ENCODE data around the gene C1QTNF4.
A peak's percentile ranks its signal among the peaks of the same experiment; 100 is the strongest.
"Not testable (repeated sequence)": the region's sequence is repeated elsewhere in the genome, so short reads cannot be mapped to it uniquely, and the experiment has no call there.

C1QTNF4 gene

DNA sequence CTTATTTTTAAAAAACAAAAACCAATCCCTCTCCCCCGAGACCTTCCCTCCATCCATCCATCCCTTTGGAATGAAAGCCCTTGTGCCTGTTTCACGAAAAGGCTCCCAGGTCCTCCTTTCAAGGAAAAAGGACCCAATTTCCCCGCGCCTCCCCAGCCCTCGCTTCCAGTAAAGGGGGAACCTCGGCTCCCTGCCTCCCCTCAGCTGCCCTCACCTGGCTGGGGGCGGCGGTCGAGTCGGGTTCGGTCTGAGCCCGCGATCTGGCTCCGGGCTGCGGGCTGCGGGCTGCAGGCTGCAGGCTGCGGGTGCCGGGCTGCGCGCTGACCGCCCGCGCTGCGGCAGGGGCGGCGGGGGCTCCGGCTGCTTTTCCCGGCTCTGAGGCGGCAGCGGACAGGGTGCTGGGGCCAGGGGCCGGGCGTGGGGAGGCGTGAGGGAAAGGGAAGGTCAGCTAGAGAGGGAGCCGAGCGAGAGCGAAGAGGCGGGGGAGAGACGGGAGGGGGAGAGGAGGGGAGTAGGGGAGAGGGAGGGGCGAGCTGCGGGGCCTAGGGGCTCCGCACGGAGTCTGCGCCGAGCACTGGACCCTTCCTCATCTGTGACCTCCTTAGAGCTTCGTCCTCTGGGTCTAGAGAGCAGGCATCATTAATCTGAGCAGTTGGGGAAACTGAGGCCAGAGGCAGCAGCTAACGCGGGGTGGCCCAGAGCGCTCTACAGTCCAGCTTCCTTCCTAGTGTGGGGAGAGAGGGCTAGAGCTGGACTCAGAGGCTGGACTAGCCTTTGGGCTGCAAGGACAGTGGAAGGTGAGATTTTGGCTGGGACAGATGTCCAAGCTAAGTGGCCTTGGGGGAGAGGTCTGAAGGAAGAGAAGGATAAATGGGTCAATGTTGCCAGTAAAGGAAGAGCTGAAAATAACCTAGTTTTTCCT, at the start of gene C1QTNF4:
C1QTNF4 (minus strand) TSS at position 478 of the 922 bp plus-strand sequence. CDS start 3,601 bp downstream, outside the sequence.
- no peak for DNase-seq

DNA sequence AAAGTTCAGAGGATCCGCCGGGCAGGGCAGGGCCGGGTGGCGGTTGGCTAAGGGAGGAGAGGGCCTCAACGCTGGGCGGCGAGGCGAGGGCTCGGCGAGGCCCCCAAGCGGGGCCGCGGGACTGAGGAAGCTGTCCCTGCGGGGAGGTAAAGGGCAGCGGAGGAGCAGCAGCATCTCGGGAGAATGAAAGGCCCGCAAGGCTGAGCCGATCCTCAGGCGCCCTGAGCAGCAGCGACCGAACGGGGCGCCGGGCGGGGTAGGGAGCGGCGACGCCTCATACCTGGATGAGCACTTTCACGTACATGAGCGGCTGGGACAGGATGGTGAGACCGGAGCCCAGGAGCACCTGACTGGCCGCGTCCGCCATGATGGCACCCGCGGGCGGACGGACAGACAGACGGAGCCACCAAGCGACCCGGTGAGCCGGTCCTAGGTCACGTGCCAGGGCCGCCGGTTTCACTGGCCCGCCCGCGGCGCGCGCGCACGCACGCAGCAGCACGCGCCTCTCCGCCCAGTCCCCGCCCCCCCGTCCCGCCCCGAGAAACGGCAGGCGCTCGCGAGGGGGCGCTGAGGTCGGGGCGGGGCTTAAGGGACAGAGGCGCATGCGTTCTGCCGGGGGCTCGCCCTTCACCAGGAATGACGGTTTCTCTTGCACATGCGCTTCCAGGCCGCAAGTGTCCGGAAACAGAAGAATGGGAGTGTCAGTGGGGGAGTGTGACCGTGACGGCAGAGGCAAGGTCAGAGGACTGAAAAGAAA, 48.1 kb upstream of the C1QTNF4 start, which contains the start of gene MTCH2:
MTCH2 (minus strand) TSS at position 461 of the 757 bp plus-strand sequence; CDS start at position 367, 94 bp downstream.
- peak; percentile 96 for DNase-seq

DNA sequence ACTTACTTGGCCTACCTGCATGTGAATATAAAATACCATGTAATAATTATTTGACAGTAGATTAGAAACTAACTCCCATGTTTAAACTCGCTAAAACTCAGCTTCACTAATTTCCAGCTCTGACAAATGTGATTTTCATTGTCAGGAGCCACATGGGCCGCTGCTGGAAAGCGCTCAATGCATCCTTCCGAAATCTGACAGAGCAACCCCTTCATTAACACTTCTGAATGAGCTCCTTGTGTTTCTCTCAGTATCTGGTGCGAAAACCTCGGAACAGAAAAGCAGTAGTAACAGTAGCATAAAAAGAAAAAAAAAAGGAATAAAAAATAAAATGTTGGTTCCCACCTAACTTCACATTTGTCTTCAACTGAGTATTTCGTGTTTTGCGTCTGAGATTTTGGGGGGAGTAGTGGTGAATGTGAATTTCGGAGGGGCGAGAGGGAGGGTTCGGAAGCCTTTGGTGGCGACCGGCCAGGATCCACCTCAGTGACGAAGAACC, 47.4 kb upstream of the C1QTNF4 start:
- no peak for DNase-seq

DNA sequence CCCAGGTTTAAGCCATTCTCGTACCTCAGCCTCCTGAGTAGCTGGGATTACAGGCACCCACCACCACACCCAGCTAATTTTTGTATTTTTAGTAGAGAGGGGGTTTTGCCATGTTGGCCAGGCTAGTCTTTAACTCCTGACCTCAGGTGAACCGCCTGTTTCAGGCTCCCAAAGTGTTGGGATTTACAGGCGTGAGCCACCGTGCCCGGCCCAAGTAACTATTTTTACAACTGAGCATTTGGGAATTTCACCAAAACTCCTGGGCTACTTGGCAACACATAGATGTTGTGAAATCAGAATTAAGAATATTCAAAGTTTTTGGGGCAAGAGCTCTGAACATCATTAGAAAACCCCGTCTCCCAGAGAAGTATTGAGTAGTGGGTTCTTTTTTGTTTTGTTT, 46.3 kb upstream of the C1QTNF4 start:
- not testable (repeated sequence) for DNase-seq

DNA sequence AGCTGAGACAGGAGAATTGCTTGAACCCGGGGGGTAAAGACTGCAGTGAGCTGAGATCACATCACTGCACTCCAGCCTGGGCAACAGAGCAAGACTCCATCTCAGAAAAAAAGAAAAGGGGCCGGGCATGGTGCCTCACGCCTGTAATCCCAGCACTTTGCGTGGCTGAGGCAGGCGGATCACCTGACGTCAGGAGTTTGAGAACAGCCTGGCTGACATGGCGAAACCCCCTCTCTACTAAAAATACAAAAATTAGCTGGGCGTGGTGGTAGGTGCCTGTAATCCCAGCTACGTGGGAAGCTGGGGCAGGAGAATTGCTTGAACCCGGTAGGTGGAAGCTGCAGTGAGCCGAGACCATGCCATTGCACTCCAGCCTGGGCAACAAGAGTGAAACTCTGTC, 42.1 kb upstream of the C1QTNF4 start:
- DNase-seq: not testable (repeated sequence)

DNA sequence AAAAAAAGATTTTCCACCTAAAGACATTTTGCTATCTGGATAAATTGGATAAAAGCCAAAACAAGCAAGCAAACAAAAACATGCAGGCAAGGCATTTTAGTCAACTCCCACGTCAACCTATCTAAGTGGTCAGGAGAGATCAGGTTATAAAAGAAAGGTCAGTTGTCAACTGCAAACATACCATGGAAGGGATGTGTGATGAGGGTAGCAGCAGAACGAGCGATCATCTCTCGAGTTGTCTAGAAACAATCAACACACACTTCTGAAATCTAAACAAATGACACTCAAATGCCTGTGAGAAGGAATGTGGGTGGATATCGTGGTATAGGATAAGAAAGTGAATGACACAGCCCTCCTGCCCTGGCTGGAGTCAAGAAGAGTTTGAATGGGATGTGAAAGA, 37.3 kb upstream of the C1QTNF4 start:
- DNase-seq: no peak

DNA sequence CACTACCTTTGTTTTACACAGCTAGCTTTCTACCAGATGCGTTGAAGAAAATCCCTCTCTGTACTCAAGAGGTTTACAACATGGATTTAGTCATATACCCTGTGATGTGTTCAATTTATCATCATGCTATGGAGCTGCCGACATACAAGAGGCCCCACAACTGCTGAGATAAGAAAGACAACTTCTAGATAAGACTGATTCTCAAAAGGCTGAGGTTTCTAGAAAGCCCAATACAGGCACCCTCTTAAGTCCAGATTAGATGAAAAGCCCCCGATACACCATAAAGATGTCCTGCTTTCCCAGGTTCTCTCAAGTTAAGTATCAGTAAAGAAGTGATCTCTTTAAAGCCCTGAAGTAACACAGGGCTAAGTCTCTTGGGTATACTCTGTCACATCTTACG, 33.8 kb upstream of the C1QTNF4 start:
- DNase-seq: no peak

DNA sequence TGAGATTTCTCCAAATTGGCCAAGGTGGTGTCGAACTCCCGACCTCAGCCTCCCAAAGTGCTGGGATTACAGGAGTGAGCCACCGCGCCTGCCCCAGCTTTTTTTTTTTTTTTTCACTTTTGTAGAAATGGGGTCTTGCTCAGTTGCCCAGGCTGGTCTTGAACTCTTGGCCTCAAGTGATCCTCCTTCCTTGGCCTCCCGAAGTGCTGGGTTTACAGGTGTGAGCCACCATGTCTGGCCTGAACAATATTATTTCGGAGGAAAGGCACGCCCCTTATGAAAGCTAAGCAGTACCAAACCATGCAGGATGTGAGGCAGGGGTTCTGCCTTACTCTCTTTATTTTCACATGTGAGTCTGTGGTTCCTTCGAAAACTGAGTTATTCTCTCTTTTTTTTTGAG, 32.0 kb upstream of the C1QTNF4 start:
- DNase-seq: no peak

DNA sequence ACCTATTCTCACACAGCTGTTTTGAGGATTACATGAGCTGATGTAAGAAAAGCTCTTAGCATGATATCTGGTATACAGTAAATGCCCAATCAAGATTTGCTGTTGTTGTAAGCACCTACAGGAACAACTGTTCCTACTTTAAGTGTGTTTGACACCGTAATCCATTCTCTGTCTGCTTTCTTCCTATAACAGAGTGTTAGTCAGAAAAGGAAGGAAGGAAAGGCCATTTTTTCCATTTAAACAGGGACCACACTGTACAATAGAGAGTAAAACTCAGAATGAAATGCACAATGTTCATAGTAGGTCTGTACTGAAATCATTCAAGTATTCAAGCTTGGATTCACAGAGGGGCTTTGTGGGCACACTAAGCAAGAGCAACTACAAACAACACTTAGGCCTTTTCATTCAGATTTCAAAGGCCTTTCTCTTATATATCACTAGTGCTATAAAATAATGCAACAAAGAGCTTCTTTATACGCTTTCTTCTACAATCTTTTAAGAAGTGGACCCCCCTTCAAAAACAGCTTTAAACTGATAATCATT, 26.7 kb upstream of the C1QTNF4 start:
- no peak for DNase-seq

DNA sequence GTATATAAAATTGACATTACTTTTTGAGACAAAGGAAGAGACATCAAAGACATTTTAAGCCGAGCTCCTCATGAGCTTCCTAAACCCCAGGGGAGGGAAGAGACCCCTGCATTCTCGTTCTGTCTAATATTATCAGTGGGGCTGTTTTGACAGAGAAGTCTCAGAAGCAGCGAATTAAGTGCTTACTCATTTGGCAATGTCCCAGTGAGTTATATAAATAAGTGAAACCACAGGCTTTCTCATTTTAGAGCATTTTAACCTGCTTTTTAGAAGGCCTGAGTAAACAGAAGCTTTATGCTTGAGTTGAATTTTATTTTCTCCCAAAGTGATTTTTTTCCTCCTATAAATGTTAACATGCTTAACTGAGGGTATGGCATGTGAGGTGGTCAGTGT, 23.2 kb upstream of the C1QTNF4 start:
- DNase-seq: no peak

DNA sequence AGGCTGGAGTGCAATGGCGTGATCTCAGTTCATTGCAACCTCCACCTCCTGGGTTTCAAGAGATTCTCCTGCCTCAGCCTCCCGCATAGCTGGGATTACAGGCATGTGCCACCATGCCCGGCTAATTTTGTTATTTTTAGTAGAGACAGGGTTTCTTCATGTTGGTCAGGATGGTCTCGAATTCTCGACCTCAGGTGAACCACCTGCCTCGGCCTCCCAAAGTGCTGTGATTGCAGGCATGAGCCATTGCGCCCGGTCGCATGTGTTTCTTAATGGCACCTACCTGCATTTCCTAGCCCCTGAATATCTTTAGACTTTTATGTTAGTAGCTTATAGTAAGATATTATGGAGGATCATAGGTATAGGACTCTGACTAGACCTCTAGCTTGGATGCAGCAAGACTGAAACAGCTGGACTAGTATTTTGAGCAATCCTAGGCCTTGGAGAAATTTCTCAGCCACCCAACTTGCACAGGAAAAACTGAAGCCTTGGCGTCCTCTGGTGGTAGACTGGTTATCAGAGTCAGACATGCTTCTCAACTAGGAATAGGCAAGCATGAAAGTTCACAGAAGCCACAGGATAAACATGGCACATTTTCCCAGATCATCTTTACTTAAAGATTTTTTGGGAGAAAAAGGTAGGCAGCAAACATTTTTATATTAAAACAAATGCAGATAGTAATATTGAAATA, 22.7 kb upstream of the C1QTNF4 start:
- DNase-seq: no peak

DNA sequence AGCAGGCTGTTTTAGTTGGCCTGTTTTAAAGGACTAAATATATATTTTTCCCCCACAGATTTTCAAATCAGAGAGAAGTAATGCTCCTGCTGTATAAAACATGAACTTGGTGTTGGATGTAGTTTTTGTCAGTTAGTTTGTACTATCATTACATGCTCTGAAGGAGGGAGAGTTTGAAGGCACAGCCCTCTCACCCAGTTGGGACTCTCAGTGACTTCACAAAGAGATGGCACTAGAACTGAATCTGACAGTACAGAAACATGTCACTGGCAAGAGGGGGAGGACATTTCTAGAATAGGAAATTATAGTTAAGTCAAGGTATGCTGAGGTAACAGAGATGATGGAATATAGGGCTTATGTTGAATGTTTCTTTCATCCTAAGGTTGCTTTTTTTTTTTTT, 21.0 kb upstream of the C1QTNF4 start:
- DNase-seq: no peak

DNA sequence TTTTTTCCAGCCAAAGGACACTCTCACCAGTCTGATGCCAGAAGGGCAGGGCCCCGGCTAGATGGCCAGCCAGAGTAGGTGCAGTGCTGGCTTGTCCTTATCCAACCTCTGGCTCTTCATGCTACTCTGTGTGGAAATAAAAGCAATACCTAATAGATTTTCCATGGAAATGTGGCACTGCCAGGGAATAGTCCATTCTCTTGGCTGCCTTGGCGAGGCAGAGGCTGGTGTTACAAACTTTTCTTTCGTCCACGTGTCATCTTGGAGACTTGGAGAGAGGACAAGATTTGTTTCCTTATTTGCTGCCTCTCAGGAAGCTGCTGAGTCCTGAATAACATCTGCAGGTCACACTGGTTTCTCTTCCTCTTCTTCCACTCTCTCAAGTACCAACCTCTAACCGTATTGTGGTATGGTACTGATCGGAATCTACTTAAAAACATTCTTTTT, 17.2 kb upstream of the C1QTNF4 start:
- no peak for DNase-seq

DNA sequence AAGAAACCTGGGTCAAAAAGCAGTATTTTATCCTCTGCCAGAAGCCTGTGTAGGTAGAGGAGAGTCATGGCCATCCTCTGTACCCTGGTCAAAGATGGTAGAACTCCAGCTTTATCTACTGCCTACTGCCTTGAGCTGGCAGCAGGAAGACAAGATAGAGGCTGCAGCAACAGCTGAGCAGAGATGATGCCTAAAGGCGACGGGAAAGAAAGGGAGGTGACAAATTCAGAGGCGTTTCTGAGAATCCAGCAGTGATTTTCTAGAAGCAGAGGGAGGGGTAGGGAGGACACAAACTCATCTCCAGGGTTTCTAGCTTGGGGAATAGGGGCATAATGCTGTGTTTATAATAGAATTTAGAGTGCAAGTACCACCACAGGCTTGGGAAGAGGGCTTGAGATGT, 15.5 kb upstream of the C1QTNF4 start:
- DNase-seq: no peak

DNA sequence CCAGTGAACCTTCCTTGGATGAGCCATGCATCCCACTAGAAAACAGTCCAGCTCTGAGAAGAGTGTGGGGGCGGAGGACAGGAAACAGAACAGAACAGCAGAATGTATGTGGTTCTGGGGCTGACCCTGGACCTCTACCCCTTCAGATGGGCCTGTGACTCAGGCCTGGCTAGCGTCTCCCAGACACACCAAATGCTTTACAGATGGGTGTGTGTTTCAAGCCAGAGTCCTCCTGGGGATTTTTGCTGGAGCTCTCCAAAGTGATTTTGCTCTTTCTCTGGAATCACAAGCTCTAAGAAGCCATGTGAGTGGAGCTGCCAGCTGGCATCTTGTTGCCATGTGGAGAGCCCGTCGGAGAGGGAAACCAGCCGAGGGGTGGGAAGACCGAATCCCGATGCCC, 13.2 kb upstream of the C1QTNF4 start:
- DNase-seq: no peak

DNA sequence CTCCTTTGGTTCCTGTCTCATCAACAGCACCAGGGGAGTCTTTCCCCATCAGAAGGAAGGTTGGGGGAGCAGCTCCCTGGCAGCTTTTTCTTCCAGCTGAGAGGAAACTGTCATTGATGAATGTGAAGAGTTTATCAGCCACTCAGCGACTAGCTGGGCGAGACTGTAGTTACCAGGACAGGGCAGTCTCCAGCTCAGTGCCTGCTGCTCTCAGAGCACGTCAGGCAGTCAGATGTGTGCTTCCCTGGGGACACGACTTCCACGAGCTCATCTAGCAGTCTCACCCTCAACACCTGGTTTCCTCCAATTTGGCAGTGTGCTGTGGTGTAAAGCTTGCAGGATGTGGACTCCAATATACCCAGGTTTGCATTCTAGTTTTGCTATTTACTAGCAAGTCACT, 12.5 kb upstream of the C1QTNF4 start:
- no peak for DNase-seq

DNA sequence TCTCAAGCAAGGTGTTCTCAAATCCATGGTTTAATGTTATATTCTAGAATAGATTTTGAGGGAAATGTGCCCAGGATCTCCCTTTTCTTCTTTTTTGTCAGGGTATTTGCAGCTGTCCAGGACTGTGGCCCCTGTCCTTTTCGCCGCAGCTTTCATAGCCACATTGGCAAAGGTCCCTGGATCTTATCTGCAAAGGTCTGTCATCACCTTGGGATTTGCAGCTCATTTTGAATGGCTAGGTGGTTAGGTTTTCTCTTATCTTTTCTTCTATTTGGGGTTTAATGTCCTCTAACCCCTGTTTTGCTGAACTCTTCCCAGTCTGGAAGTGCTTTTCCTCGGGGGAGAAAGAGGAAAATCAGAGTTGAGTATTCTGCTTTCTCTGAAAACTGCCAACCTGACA, 11.7 kb upstream of the C1QTNF4 start:
- DNase-seq: no peak

DNA sequence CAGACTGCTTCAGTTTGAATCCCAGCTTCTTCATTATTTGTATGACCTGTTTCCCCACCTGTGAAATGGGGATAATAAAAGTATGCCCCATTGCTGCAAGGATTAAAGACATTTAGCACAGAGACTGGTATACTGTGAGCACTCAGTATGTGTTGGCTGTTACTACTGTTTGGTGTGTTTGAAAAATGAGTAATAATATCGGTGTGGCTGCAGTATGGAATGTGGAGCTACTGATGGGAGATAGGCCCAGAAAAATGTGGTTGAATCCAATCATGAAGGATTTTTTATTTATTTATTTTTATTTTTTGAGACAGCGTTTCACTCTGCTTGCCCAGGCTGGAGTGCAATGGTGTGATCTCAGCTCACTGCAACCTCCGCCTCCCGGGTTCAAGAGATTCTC, 9.1 kb upstream of the C1QTNF4 start:
- no peak for DNase-seq

DNA sequence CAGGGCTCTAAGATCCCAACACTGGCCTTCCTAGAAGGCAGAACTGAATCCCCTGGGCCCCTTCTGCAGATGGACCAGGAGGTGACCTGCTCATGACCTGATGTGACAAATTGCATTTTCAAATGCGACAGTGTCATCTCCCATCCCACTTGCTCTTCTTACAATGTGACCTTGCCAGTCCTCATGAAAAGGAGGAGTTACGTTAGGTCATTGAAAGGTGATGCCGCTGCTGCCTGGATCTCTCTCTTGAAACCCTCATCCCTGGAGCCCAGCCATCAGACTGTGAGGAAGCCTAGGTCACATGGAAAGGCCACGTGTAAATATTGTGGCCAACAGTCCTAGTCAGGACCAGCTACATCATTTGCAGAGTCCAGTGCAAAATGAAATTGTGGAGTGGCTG, 5.7 kb upstream of the C1QTNF4 start:
- DNase-seq: no peak

DNA sequence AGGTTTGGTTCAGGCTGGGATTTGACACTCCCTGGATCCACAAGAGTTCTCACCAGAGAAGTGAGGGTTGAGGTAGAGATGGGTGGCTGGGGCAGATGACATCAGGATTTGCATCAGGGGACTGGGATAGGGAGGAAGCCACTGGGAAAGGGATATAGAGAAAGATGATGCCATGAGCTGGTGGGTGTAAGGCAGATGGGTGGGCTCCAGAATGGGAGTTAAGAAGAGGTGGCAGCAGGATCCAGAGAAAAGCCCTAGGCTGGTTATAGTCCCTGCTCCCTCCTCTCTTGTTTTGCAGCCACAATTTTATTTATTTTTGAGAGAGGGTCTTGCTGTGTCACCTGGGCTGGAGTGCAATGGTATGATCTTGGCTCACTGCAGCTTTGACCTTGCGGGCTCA, 1.8 kb upstream of the C1QTNF4 start:
- DNase-seq: no peak

DNA sequence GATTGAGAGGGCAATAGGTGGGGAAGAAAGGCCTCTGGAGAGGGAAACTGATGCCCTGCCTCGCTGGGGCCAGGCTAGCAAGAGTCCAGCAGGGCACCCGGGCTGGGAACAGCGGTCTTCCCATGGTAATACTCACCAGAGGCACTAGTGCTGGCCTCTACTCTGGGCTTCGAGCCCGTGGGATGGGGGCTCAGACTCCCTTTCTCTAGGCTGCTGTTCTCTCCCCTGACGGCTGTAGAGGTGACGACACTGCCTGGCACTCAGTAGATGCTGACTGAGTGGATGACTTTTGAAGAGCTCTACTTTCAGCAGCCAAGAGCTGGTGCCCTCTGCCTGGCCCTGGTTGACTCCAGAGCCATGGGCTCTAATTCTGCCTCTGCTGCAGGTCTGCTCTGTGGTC, 818 bp upstream of the C1QTNF4 start:
- DNase-seq: no peak

DNA sequence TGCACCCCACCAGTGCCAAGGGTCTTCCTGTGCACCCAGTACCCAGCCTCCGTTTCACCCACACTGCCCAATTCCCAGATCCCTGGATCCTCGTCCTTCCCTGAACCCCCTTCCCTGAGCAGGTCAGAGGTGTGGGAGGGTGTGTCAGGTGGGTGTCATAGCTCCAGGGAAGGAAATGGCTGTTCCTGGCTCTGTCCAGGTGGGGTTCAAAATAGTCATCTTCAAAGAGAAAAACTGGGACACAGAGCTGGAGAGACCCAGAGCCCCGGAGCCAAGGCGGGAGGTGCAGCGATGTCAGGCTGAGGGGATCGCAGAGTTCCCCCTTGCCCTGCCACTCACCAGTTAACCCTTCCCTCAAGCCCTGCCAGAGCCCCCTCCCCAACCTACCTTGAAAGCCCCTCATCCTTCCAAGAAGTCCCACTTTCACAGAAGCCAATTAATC, 698 bp downstream of the C1QTNF4 start:
- DNase-seq: no peak

DNA sequence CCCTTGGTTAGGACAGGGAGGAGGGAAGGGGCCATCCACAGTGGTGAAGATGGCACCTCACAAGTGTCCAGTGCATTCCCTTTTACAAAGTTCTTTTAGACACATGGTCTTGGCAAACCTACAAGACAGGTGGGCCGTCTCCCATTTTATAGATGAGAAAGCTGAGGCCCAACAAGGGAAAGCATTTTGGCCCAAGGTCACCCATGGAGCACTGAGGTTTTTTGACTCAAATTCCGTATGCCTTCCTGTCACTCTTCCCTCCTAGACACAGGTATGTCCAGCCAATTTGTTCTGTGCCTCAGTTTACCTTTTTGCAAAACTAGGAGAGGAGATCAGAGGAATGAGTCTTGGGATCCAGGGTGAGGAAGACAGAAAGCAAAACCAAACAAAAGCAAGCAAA, 1.2 kb downstream of the C1QTNF4 start:
- no peak for DNase-seq

All from stimulated activated CD4-positive, alpha-beta T cell treated with anti-CD3 and anti-CD28 coated beads, Interleukin-1b, Interleukin-23, amount 100 ng/mL, for 48 hours (primary cell).